OCI-LY7 (cell line): ENCODE data around the gene RPH3AL. TPM values are rescaled to one million over a fixed set of nuclear protein-coding genes. Genes with fewer than 3 reads are reported as not detected.

Experiments used
- BruUV-seq: library from RNA; stranded (reverse); fragments of 400-500 nt; replicated peaks from 2 replicates; lab custom pipeline; 2021; lab: Mats Ljungman, UMichigan
- CTCF ChIA-PET: fragments of 300-600 bp; sonication (Branson Sonifier 250); formaldehyde crosslinking; loops from one replicate; lab custom pipeline; 2022; ENCODE audit warnings: antibody characterized with exemption; ENCODE audit not compliant: unreplicated experiment; lab: Charles Lee
- POLR2A ChIA-PET: fragments of 300-600 bp; sonication (Branson Sonifier 250); formaldehyde crosslinking; loops from one replicate; lab custom pipeline; 2022; ENCODE audit warnings: antibody characterized with exemption; lab: Charles Lee
- DNase-seq: peaks from one replicate; pipeline ENCODE4 v3.0.0-alpha.2; 2015; ENCODE audit warnings: low spot score
- H2AFZ ChIP-seq: fragments of 200-600 bp; sonication (generic), shearing (Covaris generic); 2 replicates; pipeline ENCODE4 v1.6.1; 2014; ENCODE audit warnings: mild to moderate bottlenecking, antibody characterized with exemption, low read length, moderate library complexity
- H3K27ac ChIP-seq: fragments of 200-600 bp; sonication (generic); 2 replicates; pipeline ENCODE4 v1.5.1; 2014; ENCODE audit warnings: mixed run types, low read depth, mild to moderate bottlenecking, moderate library complexity, low read length, inconsistent platforms; ENCODE audit not compliant: poor library complexity, severe bottlenecking
- H3K36me3 ChIP-seq: fragments of 200-600 bp; sonication (generic); 2 replicates; pipeline ENCODE4 v1.6.1; 2014; ENCODE audit warnings: mild to moderate bottlenecking, antibody characterized with exemption, low read length, moderate library complexity, mixed read lengths; ENCODE audit not compliant: insufficient read depth
- H3K4me1 ChIP-seq: fragments of 200-600 bp; sonication (generic); 2 replicates; pipeline ENCODE4 v1.5.1; 2014; ENCODE audit warnings: mild to moderate bottlenecking, low read length; ENCODE audit not compliant: insufficient read depth, poor library complexity, severe bottlenecking
- H3K4me2 ChIP-seq: fragments of 200-600 bp; sonication (generic); 2 replicates; pipeline ENCODE4 v1.6.1; 2014; ENCODE audit warnings: mild to moderate bottlenecking, low read length
- H3K4me3 ChIP-seq: fragments of 200-600 bp; sonication (generic); 2 replicates; pipeline ENCODE4 v1.5.1; 2014; ENCODE audit warnings: mild to moderate bottlenecking, low read depth, low read length; ENCODE audit not compliant: poor library complexity, severe bottlenecking
- H3K79me2 ChIP-seq: fragments of 200-600 bp; sonication (generic); 2 replicates; pipeline ENCODE4 v1.6.1; 2016; ENCODE audit warnings: low read depth, mild to moderate bottlenecking, low read length, moderate library complexity, mixed read lengths; ENCODE audit not compliant: insufficient read depth
- H3K9me2 ChIP-seq: fragments of 200-600 bp; sonication (generic); 2 replicates; pipeline ENCODE4 v1.6.1; 2016; ENCODE audit warnings: mild to moderate bottlenecking, low read length, mixed read lengths; ENCODE audit not compliant: insufficient read depth
- H3K9me3 ChIP-seq: fragments of 200-600 bp; sonication (generic); 2 replicates; pipeline ENCODE4 v1.6.1; 2014; ENCODE audit warnings: mild to moderate bottlenecking, mixed run types, low read length, mixed read lengths
- H4K20me1 ChIP-seq: fragments of 200-600 bp; sonication (generic); 2 replicates; pipeline ENCODE4 v1.6.1; 2014; ENCODE audit warnings: mild to moderate bottlenecking, antibody characterized with exemption, low read length, moderate library complexity, mixed read lengths; ENCODE audit not compliant: insufficient read depth
- EZH2phosphoT487 ChIP-seq: fragments of 200-600 bp; sonication (generic); IDR thresholded peaks from 2 replicates; pipeline ENCODE4 v1.6.1; 2018; ENCODE audit warnings: low read depth, borderline replicate concordance, mild to moderate bottlenecking, mixed run types, antibody characterized with exemption, low read length, moderate library complexity, mixed read lengths
- intact Hi-C: fragments of 100-400 bp; cut with micrococcal nuclease; formaldehyde crosslinking; loops from one replicate; pipeline ENCODE4 v1.10.0; 2022; ENCODE audit not compliant: unreplicated experiment
- total RNA-seq, 2 experiments: library from RNA; depleted of rRNA in 1 of 2; stranded (reverse); fragments of >200 nt in 1 of 2; shearing (Covaris generic) in 1 of 2; gene quantifications; 2 replicates each; pipeline ENCODE4 v1.2.3, GENCODE V29; 2014 to 2022
- TF ChIP-seq, protein P1 (sequence below): fragments of 200-600 bp; sonication (generic); conservative IDR thresholded peaks from 2 replicates; pipeline ENCODE4 v1.5.1; 2014; ENCODE audit warnings: mild to moderate bottlenecking, antibody characterized with exemption, low read length, moderate library complexity, mixed read lengths

The RPH3AL gene
- total RNA-seq, 2 experiments from 2014 or later: 1.0 to 2.2 TPM

DNA sequence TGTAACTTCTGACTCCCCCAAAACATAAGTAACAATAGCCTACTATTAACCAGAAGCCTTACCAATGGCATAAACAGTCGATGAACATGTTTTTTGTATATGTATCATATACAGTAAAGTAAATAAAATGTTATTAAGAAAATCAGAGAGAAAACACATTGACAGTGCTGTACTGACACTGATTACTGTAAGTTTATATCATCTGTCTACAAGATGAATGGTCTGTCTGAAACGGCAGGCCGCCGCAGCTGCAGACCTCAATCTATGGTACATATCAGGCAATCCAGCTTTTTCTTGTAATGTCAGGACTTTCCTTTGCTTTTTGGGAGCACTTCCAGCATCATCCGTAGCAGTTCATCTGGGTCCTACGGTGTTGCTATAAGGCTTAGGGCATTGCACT, 44.2 kb upstream of the RPH3AL start:
- no peaks in the 10 kb centered on the region for H4K20me1 ChIP-seq
- H3K9me3 ChIP-seq: no peaks in the 10 kb centered on the region
- H3K36me3 ChIP-seq: 0 out of 2 replicates have a peak, but pooled peaks cover 3% of the 10 kb centered on the region
- no TSS peak for BruUV-seq
- no peak overlapping the region for H3K4me3 ChIP-seq
- no peaks in the 10 kb centered on the region for H3K79me2 ChIP-seq
- H3K27ac ChIP-seq: no peak overlapping the region
- ChIA-PET CTCF (no interaction called here), POLR2A (no interaction called here)
- no peaks in the 10 kb centered on the region for H3K4me1 ChIP-seq
- no peak overlapping the region for H2AFZ ChIP-seq
- TF ChIP-seq, protein P1, sequence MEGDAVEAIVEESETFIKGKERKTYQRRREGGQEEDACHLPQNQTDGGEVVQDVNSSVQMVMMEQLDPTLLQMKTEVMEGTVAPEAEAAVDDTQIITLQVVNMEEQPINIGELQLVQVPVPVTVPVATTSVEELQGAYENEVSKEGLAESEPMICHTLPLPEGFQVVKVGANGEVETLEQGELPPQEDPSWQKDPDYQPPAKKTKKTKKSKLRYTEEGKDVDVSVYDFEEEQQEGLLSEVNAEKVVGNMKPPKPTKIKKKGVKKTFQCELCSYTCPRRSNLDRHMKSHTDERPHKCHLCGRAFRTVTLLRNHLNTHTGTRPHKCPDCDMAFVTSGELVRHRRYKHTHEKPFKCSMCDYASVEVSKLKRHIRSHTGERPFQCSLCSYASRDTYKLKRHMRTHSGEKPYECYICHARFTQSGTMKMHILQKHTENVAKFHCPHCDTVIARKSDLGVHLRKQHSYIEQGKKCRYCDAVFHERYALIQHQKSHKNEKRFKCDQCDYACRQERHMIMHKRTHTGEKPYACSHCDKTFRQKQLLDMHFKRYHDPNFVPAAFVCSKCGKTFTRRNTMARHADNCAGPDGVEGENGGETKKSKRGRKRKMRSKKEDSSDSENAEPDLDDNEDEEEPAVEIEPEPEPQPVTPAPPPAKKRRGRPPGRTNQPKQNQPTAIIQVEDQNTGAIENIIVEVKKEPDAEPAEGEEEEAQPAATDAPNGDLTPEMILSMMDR: no peak
- TF ChIP-seq EZH2phosphoT487: no peak
- no peak overlapping the region for H3K4me2 ChIP-seq
- H3K9me2 ChIP-seq: no peaks in the 10 kb centered on the region
- intact Hi-C loops: loop anchor here (10.0 kb wide), 1 partner anchor 298 kb away; no protein-coding TSS in a partner anchor
- DNase-seq: no peak

DNA sequence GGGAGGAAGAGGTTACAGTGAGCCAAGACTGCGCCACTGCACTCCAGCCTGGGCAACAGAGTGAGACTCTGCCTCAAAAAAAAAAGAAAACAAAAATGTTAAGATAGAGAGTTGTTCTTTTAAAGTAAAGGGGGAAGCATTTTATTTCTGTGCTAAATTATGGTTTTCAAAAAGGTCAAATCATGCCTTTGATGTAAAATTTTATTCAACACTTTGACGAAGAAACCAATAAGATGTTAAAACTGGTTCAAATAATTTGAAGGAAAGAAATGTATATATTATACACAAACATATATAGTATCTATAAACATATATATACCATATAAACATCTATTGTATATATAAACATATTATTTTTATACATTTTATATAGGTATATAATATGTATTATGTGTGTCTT, 43.4 kb upstream of the RPH3AL start:
- Histone ChIP-seq H3K9me2 (no peaks in the 10 kb centered on the region), H3K36me3 (no peaks in the 10 kb centered on the region), H4K20me1 (no peaks in the 10 kb centered on the region), H3K4me2 (no peak overlapping the region), H3K79me2 (no peaks in the 10 kb centered on the region), H3K4me3 (no peak overlapping the region), H3K27ac (no peak overlapping the region), H2AFZ (no peak overlapping the region), H3K9me3 (no peaks in the 10 kb centered on the region), H3K4me1 (no peaks in the 10 kb centered on the region)
- intact Hi-C loops: loop anchor here (10.0 kb wide), 1 partner anchor 299 kb away; no protein-coding TSS in a partner anchor
- POLR2A ChIA-PET: no interaction called here
- TF ChIP-seq EZH2phosphoT487: no peak
- TF ChIP-seq, protein P1: no peak
- no TSS peak for BruUV-seq
- CTCF ChIA-PET: no interaction called here
- DNase-seq: no peak

DNA sequence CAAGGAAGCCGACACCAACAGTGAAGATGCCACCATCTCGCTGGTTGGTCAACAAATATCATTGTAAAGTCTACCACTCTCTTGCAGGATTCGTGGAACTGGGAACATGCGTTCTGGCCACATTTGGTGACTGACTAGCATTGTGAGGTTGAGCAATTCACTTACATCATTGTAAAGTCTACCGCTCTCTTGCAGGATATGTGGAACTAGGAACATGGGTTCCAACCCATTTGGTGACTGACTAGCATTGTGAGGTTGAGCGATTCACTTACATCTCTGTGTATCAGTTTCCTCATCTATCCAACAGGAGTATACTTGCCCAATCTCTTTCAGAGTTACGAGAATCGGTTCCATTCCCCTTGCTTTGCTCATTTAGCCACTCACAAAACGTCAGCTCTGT, 42.6 kb upstream of the RPH3AL start:
- H3K79me2 ChIP-seq: no peaks in the 10 kb centered on the region
- H3K27ac ChIP-seq: no peak overlapping the region
- H4K20me1 ChIP-seq: no peaks in the 10 kb centered on the region
- no peaks in the 10 kb centered on the region for H3K4me1 ChIP-seq
- TF ChIP-seq, protein P1: no peak
- TF ChIP-seq EZH2phosphoT487: no peak
- H3K36me3 ChIP-seq: no peaks in the 10 kb centered on the region
- H3K9me3 ChIP-seq: no peaks in the 10 kb centered on the region
- no peak overlapping the region for H3K4me3 ChIP-seq
- ChIA-PET CTCF (no interaction called here), POLR2A (no interaction called here)
- intact Hi-C loops: loop anchor here (10.0 kb wide), 1 partner anchor 300 kb away; no protein-coding TSS in a partner anchor
- no TSS peak for BruUV-seq
- no peak for DNase-seq
- H3K9me2 ChIP-seq: no peaks in the 10 kb centered on the region
- H3K4me2 ChIP-seq: no peak overlapping the region
- H2AFZ ChIP-seq: no peak overlapping the region
